Fibroblast of mammary gland (primary cell): ENCODE data around the gene DNAH10.

ENCODE experiments used
- DNase-seq: peaks from one replicate; pipeline ENCODE4 v3.0.0-alpha.2; 2010; ENCODE audit warnings: low read depth
- H3K4me3 ChIP-seq: 2 replicates; pipeline ENCODE4 v1.5.1; 2011; ENCODE audit warnings: low read depth, mild to moderate bottlenecking, low read length, moderate library complexity; ENCODE audit not compliant: control insufficient read depth
- CTCF ChIP-seq: conservative IDR thresholded peaks from 2 replicates; pipeline ENCODE4 v1.5.1; 2011; ENCODE audit warnings: low read depth, low read length, inconsistent platforms; ENCODE audit not compliant: control insufficient read depth, insufficient read depth

The DNAH10 gene

GRCh38 chr12:123854232-123854631 lies 92.1 kb downstream of the DNAH10 start:
- TF ChIP-seq CTCF: no peak
- no peak for DNase-seq
- H3K4me3 ChIP-seq: no peak overlapping the region

GRCh38 chr12:123854918-123855317 lies 92.8 kb downstream of the DNAH10 start:
- no peak overlapping the region for H3K4me3 ChIP-seq
- TF ChIP-seq CTCF: no peak
- DNase-seq: no peak

GRCh38 chr12:123856681-123857080 lies 94.6 kb downstream of the DNAH10 start:
- no peak for TF ChIP-seq CTCF
- DNase-seq: no peak
- H3K4me3 ChIP-seq: no peak overlapping the region

GRCh38 chr12:123858176-123858575 lies 96.1 kb downstream of the DNAH10 start:
- DNase-seq: no peak
- H3K4me3 ChIP-seq: no peak overlapping the region
- TF ChIP-seq CTCF: no peak

GRCh38 chr12:123859035-123859434 lies 96.9 kb downstream of the DNAH10 start:
- H3K4me3 ChIP-seq: no peak overlapping the region
- TF ChIP-seq CTCF: no peak
- no peak for DNase-seq

GRCh38 chr12:123860377-123860776 lies 98.3 kb downstream of the DNAH10 start:
- no peak for TF ChIP-seq CTCF
- no peak overlapping the region for H3K4me3 ChIP-seq
- no peak for DNase-seq

- no peak for TF ChIP-seq CTCF
- DNase-seq: no peak
- no peak overlapping the region for H3K4me3 ChIP-seq
These were observed 99.3 kb downstream of the DNAH10 start for GRCh38 chr12:123861392-123861791.
